WTC11 (cell line): ENCODE results near the gene VEGFC. TPM values are rescaled to one million over a fixed set of nuclear protein-coding genes. Genes with fewer than 3 reads are reported as not detected.

ENCODE experiments used
- ATAC-seq: fragments of 200-7000 bp; cut with Tn5 transposase; 2 replicates; pipeline ENCODE4 v1.10.0; 2021; ENCODE audit warnings: mild to moderate bottlenecking, moderate library complexity
- CTCF ChIA-PET: fragments of 300-600 bp; sonication (Branson Sonifier 250); formaldehyde crosslinking; loops from one replicate; lab custom pipeline; 2021; ENCODE audit warnings: antibody characterized with exemption; lab: Charles Lee
- POLR2A ChIA-PET: fragments of 350-600 bp; sonication (Branson Sonifier 250); formaldehyde crosslinking; loops from one replicate; lab custom pipeline; 2021; ENCODE audit warnings: antibody characterized with exemption; lab: Charles Lee
- DNase-seq: peaks from one replicate; pipeline ENCODE4 v3.0.0; 2021; ENCODE audit warnings: low spot score
- H3K27ac Mint-ChIP-seq: 2 replicates; pipeline ENCODE4 v1.8.0; 2021; ENCODE audit warnings: mixed read lengths
- H3K27me3 Mint-ChIP-seq: 2 replicates; pipeline ENCODE4 v1.8.0; 2021; ENCODE audit warnings: low read depth, mild to moderate bottlenecking, moderate library complexity, mixed read lengths
- H3K36me3 Mint-ChIP-seq: 2 replicates; pipeline ENCODE4 v1.8.0; 2021; ENCODE audit warnings: mixed read lengths
- H3K4me1 Mint-ChIP-seq: 2 replicates; pipeline ENCODE4 v1.8.0; 2022; ENCODE audit warnings: mixed read lengths
- H3K4me3 Mint-ChIP-seq: 2 replicates; pipeline ENCODE4 v1.8.0; 2021; ENCODE audit warnings: mild to moderate bottlenecking, moderate library complexity, mixed read lengths
- H3K9me3 Mint-ChIP-seq: 2 replicates; pipeline ENCODE4 v1.8.0; 2021; ENCODE audit warnings: mixed read lengths
- ATF3 ChIP-seq: sonication (generic); formaldehyde crosslinking; conservative IDR thresholded peaks from 2 replicates; pipeline ENCODE4 v1.8.1; 2022; ENCODE audit warnings: mild to moderate bottlenecking, missing genetic modification reagents
- CDX4 ChIP-seq: fragments of 250-450 bp; sonication (Bioruptor Pico); IDR thresholded peaks from 2 replicates; pipeline ENCODE4 v1.9.0; 2021; ENCODE audit warnings: moderate library complexity, mild to moderate bottlenecking, inconsistent platforms, borderline replicate concordance
- EMX1 ChIP-seq: fragments of 250-450 bp; sonication (Bioruptor Pico); IDR thresholded peaks from 2 replicates; pipeline ENCODE4 v1.8.0; 2021; ENCODE audit warnings: mild to moderate bottlenecking
- FOXP1 ChIP-seq: sonication (generic); formaldehyde crosslinking; IDR thresholded peaks from 2 replicates; pipeline ENCODE4 v1.8.0; 2022; ENCODE audit warnings: missing genetic modification reagents, mild to moderate bottlenecking, moderate library complexity, borderline replicate concordance
- HMGA2 ChIP-seq: fragments of 250-450 bp; sonication (Bioruptor Pico); IDR thresholded peaks from 2 replicates; pipeline ENCODE4 v1.4.0; 2021; ENCODE audit warnings: mild to moderate bottlenecking, moderate library complexity
- IRF2 ChIP-seq: sonication (generic); formaldehyde crosslinking; IDR thresholded peaks from 2 replicates; pipeline ENCODE4 v1.8.0; 2022; ENCODE audit warnings: low read depth, missing genetic modification reagents, borderline replicate concordance
- MXD4 ChIP-seq: fragments of 250-450 bp; sonication (Bioruptor Pico); IDR thresholded peaks from 2 replicates; pipeline ENCODE4 v1.8.0; 2021; ENCODE audit warnings: mild to moderate bottlenecking, moderate library complexity, borderline replicate concordance
- PREB ChIP-seq: sonication (generic); formaldehyde crosslinking; IDR thresholded peaks from 2 replicates; pipeline ENCODE4 v1.8.1; 2022; ENCODE audit warnings: mild to moderate bottlenecking, missing genetic modification reagents, moderate library complexity, borderline replicate concordance
- SOX15 ChIP-seq: fragments of 250-450 bp; sonication (Bioruptor Pico); IDR thresholded peaks from 2 replicates; pipeline ENCODE4 v1.9.0; 2021; ENCODE audit warnings: mild to moderate bottlenecking
- TEAD1 ChIP-seq: sonication (generic); formaldehyde crosslinking; IDR thresholded peaks from 2 replicates; pipeline ENCODE4 v1.8.0; 2022; ENCODE audit warnings: mild to moderate bottlenecking, missing genetic modification reagents
- total RNA-seq: library from RNA; stranded (reverse); gene quantifications from 3 replicates; pipeline ENCODE4 v1.2.3, GENCODE V29; 2021
- TF ChIP-seq, protein P1 (sequence below): sonication (generic); formaldehyde crosslinking; IDR thresholded peaks from 2 replicates; pipeline ENCODE4 v1.8.0; 2023; ENCODE audit warnings: missing genetic modification reagents, mild to moderate bottlenecking, borderline replicate concordance

The VEGFC gene
- total RNA-seq, 1 experiment from 2014 or later: 0.61 TPM

DNA sequence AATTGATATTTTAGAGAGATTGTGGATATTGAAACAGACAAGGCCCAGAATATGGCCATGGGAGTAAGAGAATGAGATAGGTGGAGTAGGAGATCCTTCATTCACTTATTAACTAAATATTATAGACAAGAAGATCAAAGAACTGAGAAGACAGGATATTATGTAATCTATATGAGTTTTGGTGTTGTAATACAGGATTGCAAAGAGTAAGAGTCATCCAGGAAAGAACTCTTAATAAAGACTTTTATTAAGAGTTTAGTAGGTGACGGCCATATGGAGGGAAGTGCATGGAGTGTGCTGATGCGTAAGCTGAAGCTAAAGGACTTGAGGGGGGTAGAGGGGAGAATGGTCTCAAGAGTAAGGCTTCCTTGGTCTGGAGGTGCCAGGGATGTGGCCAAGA is 153.7 kb downstream of the VEGFC start:
- TF ChIP-seq CDX4 (CRISPR knock-in tag): no peak
- TF ChIP-seq, all 79 proteins: peak for 0
- POLR2A ChIA-PET: no interaction called here
- H3K4me1 Mint-ChIP-seq: no peaks in the 10 kb centered on the region
- no peak overlapping the region for H3K4me3 Mint-ChIP-seq
- no peaks in the 10 kb centered on the region for H3K9me3 Mint-ChIP-seq
- no peak for DNase-seq
- H3K27ac Mint-ChIP-seq: no peak overlapping the region
- CTCF ChIA-PET: no interaction called here
- no peaks in the 10 kb centered on the region for H3K27me3 Mint-ChIP-seq
- no peaks in the 10 kb centered on the region for H3K36me3 Mint-ChIP-seq
- ATAC-seq: no peak

GRCh38 chr4:176636292-176636691 is 156.4 kb downstream of the VEGFC start:
- no peaks in the 10 kb centered on the region for H3K36me3 Mint-ChIP-seq
- no peaks in the 10 kb centered on the region for H3K27me3 Mint-ChIP-seq
- no peak for DNase-seq
- H3K4me1 Mint-ChIP-seq: no peaks in the 10 kb centered on the region
- ATAC-seq: no peak
- CTCF ChIA-PET: no interaction called here
- no peak overlapping the region for H3K4me3 Mint-ChIP-seq
- H3K27ac Mint-ChIP-seq: no peak overlapping the region
- no peaks in the 10 kb centered on the region for H3K9me3 Mint-ChIP-seq
- POLR2A ChIA-PET: no interaction called here
- TF ChIP-seq PREB (CRISPR knock-in tag) (no peak), ATF3 (CRISPR knock-in tag) (no peak), HMGA2 (no peak), IRF2 (CRISPR knock-in tag) (no peak)
- TF ChIP-seq, protein P1, sequence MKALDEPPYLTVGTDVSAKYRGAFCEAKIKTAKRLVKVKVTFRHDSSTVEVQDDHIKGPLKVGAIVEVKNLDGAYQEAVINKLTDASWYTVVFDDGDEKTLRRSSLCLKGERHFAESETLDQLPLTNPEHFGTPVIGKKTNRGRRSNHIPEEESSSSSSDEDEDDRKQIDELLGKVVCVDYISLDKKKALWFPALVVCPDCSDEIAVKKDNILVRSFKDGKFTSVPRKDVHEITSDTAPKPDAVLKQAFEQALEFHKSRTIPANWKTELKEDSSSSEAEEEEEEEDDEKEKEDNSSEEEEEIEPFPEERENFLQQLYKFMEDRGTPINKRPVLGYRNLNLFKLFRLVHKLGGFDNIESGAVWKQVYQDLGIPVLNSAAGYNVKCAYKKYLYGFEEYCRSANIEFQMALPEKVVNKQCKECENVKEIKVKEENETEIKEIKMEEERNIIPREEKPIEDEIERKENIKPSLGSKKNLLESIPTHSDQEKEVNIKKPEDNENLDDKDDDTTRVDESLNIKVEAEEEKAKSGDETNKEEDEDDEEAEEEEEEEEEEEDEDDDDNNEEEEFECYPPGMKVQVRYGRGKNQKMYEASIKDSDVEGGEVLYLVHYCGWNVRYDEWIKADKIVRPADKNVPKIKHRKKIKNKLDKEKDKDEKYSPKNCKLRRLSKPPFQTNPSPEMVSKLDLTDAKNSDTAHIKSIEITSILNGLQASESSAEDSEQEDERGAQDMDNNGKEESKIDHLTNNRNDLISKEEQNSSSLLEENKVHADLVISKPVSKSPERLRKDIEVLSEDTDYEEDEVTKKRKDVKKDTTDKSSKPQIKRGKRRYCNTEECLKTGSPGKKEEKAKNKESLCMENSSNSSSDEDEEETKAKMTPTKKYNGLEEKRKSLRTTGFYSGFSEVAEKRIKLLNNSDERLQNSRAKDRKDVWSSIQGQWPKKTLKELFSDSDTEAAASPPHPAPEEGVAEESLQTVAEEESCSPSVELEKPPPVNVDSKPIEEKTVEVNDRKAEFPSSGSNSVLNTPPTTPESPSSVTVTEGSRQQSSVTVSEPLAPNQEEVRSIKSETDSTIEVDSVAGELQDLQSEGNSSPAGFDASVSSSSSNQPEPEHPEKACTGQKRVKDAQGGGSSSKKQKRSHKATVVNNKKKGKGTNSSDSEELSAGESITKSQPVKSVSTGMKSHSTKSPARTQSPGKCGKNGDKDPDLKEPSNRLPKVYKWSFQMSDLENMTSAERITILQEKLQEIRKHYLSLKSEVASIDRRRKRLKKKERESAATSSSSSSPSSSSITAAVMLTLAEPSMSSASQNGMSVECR (CRISPR knock-in tag): no peak
- TF ChIP-seq, all 79 proteins: peak for 0

GRCh38 chr4:176635372-176636261 is 157.1 kb downstream of the VEGFC start:
- Mint-ChIP-seq H3K4me1 (no peaks in the 10 kb centered on the region), H3K36me3 (no peaks in the 10 kb centered on the region), H3K4me3 (no peak overlapping the region), H3K27ac (no peak overlapping the region), H3K9me3 (peaks cover 4% of the 10 kb centered on the region), H3K27me3 (no peaks in the 10 kb centered on the region)
- no peak for TF ChIP-seq SOX15 (CRISPR knock-in tag)
- no peak for TF ChIP-seq TEAD1
- no peak for TF ChIP-seq FOXP1 (CRISPR knock-in tag)
- TF ChIP-seq EMX1 (CRISPR knock-in tag): no peak
- no peak for TF ChIP-seq MXD4 (CRISPR knock-in tag)
- POLR2A ChIA-PET: no interaction called here
- ATAC-seq (no peak), DNase-seq (no peak)
- CTCF ChIA-PET: no interaction called here
